Panc1 (cell line): ENCODE results near the gene XKR7.

Experiments used
- CTCF ChIP-seq: fragments of 450-650 bp; IDR thresholded peaks from 2 replicates; pipeline ENCODE4 v1.5.1; 2017; ENCODE audit warnings: mild to moderate bottlenecking
- POLR2AphosphoS5 ChIP-seq: IDR thresholded peaks from 2 replicates; pipeline ENCODE4 v1.6.1; 2012; ENCODE audit warnings: mild to moderate bottlenecking, low read depth, low read length, moderate library complexity

GRCh38 chr20:32003325-32003724 is 35.4 kb downstream of the XKR7 start:
- TF ChIP-seq POLR2AphosphoS5 (no peak), CTCF (no peak)
